Measurements from ENCODE around the gene PTPN18. TPM values are rescaled to one million over a fixed set of nuclear protein-coding genes. Genes with fewer than 3 reads are reported as not detected.
A peak's percentile ranks its signal among the peaks of the same experiment; 100 is the strongest.

The PTPN18 gene
- total and polyA plus RNA-seq, 2 donors (not counting 1 experiment from before 2014, with no cell fraction given), result 91.0 to 102 TPM

- intact Hi-C loops (cut with micrococcal nuclease), result loop anchor here (1.0 to 10.0 kb wide), 8 partner anchors 14 to 1153 kb away; partner anchors contain the start of genes MZT2A, PLEKHB2 and SMPD4
- POLR2A ChIA-PET, result interaction anchor here (0.6 to 2.6 kb wide), 12 partner anchors 10 to 1151 kb away, joined by 3 to 32 read pairs (median 5); partner anchors contain the start of genes FAM168B, MZT2B, PTPN18 and SMPD4
- under 1% methylated on average over 22 of the region's 24 CpGs for WGBS (ENCODE audit: insufficient coverage)
These were observed 14.3 kb upstream of the PTPN18 start for GRCh38 chr2:130341562-130342019.

More at GRCh38 chr2:130341562-130342019, 14.3 kb upstream of the PTPN18 start:
- Histone ChIP-seq H3K4me3 (ENCODE audit: control extremely low read depth in 1 of 5, extremely low read depth in 1 of 5, insufficient read depth in 1 of 5, low read depth in 2 of 5, low read length in 4 of 5) (peak overlapping the region; percentile 87 to 99 (median 89)), H3K9me3 (ENCODE audit: control extremely low read depth in 1 of 3, control insufficient read depth in 2 of 3, insufficient read depth in 1 of 3, low read length in 2 of 3) (no peaks in the 10 kb centered on the region), H3K4me1 (ENCODE audit: control insufficient read depth in 2 of 2, insufficient read depth in 2 of 2, low read length in 2 of 2) (peaks cover 12 to 23% of the 10 kb centered on the region in 2 donors), H3K27me3 (replicated peaks in 1 of 4; ENCODE audit: control extremely low read depth in 1 of 4, control insufficient read depth in 3 of 4, insufficient read depth in 4 of 4, low read length in 3 of 4) (no peaks in the 10 kb centered on the region), H3K79me2 (ENCODE audit: control insufficient read depth, insufficient read depth, low read length) (peaks cover 29% of the 10 kb centered on the region), H4K20me1 (ENCODE audit: control insufficient read depth, insufficient read depth, low read length, poor library complexity, severe bottlenecking) (peaks cover 30% of the 10 kb centered on the region), H3K4me2 (replicated peaks; ENCODE audit: low read depth, low read length, poor library complexity, severe bottlenecking) (peak overlapping the region; percentile 90), H3K27ac (ENCODE audit: low read length in 2 of 2) (peak overlapping the region; percentile 90 to 97), H3K36me3 (replicated peaks in 1 of 2; ENCODE audit: control extremely low read depth in 1 of 2, control insufficient read depth in 1 of 2, extremely low read depth in 1 of 2, insufficient read depth in 2 of 2, low read length in 1 of 2) (peaks cover 0 to 48% of the 10 kb centered on the region in 2 experiments), H3K9ac (ENCODE audit: low read length) (peak overlapping the region; percentile 78), H2AFZ (ENCODE audit: insufficient read depth, low read depth, low read length, poor library complexity, severe bottlenecking) (peak overlapping the region; percentile 96)
- Mint-ChIP-seq H3K27ac (peak overlapping the region; percentile 99), H3K27me3 (no peaks in the 10 kb centered on the region), H3K9me3 (ENCODE audit: insufficient read depth) (no peaks in the 10 kb centered on the region), H3K4me3 (peak overlapping the region; percentile 100), H3K4me1 (peaks cover 42% of the 10 kb centered on the region)
- ATAC-seq (ENCODE audit: low read depth), result no peak
- TF ChIP-seq EZH2 (IDR thresholded peaks at IDR 0.05; ENCODE audit: borderline replicate concordance, insufficient read depth, low read depth, low read length, poor library complexity, severe bottlenecking) (no peak), CTCF (IDR thresholded peaks at IDR 0.05) (no peak)
- DNase-seq, result peak; percentile 32
- CTCF ChIA-PET, result interaction anchor here (1.8 to 5.4 kb wide), 8 partner anchors 10 to 183 kb away, joined by 6 to 61 read pairs (median 19); partner anchors contain the start of genes MZT2B, PTPN18 and SMPD4
